Activated CD8-positive, alpha-beta memory T cell treated with anti-CD3 and anti-CD28 coated beads, Interleukin-2, amount 10 ng/mL, durations not matched to agents 7 days and 5 days (primary cell): ENCODE results near the gene DCAF6. TPM values are rescaled to one million over a fixed set of nuclear protein-coding genes. Genes with fewer than 3 reads are reported as not detected.

Experiments
- ATAC-seq: fragments of 150-1000 bp; cut with Tn5 transposase; one replicate; pipeline ENCODE4 v1.10.0; 2021; ENCODE audit warnings: moderate library complexity
- CTCF ChIA-PET: fragments of 350-600 bp; sonication (Branson Sonifier 250); formaldehyde crosslinking; loops from one replicate; lab custom pipeline; 2021; ENCODE audit warnings: antibody characterized with exemption; lab: Charles Lee
- DNase-seq: peaks from one replicate; pipeline ENCODE4 v3.0.0-alpha.2; 2020
- H3K27ac Mint-ChIP-seq: one replicate; pipeline ENCODE4 v1.8.0; 2021; ENCODE audit warnings: mild to moderate bottlenecking, mixed read lengths
- H3K27me3 Mint-ChIP-seq: one replicate; pipeline ENCODE4 v1.8.0; 2021; ENCODE audit warnings: mixed read lengths
- H3K36me3 Mint-ChIP-seq: one replicate; pipeline ENCODE4 v1.8.0; 2021; ENCODE audit warnings: mild to moderate bottlenecking, mixed read lengths
- H3K4me1 Mint-ChIP-seq: one replicate; pipeline ENCODE4 v1.8.0; 2021; ENCODE audit warnings: mixed read lengths
- H3K4me3 Mint-ChIP-seq: one replicate; pipeline ENCODE4 v1.8.0; 2021; ENCODE audit warnings: mild to moderate bottlenecking, moderate library complexity, mixed read lengths
- H3K9me3 Mint-ChIP-seq: one replicate; pipeline ENCODE4 v1.8.0; 2022; ENCODE audit warnings: low read depth, mixed read lengths
- total RNA-seq, 2 experiments: library from RNA; stranded (reverse); gene quantifications; one replicate each; pipeline ENCODE4 v1.2.3, GENCODE V29; 2021

DCAF6 gene
- total RNA-seq, 2 experiments from 2014 or later, result 27.5 to 31.1 TPM

DNA sequence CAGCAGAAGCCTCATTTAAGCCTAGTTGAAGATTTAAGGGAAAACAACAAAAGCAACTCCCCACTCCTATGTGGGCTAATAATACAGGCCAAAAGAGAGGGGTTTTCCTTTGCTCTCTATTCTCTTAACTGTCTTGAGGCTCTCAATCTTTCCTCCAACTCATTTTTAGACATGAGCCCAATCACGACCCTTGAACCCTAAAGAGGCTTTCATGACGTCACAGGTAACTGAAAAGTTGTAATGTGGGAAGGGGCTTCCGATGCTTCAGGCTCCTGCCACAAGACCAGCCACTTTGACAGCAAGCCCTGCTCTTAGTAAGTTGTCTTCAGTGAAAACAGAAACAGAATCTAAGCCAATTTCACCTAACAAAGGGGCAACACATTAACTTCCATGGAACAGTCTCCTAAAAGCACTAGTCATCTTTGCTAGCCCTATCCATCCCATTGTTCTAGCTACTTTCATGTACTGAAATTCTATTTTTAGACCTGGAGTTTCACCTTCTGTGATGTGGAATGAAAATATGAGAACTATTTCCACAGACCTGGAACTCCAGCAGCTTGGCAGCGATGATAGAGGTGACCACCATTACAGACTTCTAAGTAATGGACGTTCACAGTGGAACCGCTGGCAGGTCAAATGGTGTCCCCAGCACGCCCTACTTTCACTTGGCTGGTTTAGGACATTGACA lies 164.0 kb downstream of the DCAF6 start:
- ATAC-seq, result no peak

DNA sequence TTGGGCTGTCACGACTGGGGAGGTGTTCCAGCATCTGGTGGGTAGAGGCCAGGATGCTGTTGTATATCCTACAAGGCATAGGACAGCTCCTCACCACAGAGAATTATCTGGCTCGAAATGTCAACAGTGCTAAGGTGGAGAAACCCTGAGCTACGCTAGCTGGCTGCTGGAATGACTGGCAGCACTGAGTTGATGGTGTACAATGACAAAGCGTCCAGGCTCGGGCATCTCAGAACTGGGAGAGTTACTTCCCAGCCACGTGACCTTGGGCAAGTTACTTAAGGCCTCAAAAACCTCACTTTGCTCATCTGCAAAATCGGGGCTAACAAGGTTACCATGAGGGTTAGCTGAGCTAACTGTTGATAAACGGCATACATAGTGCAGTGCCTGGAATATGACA lies 164.9 kb downstream of the DCAF6 start:
- ATAC-seq, result no peak
- CTCF ChIA-PET, result interaction anchor here (1.0 to 2.7 kb wide), 3 partner anchors 9 to 19 kb away, joined by 3 to 11 read pairs (median 5); no protein-coding TSS in a partner anchor
- H3K27me3 Mint-ChIP-seq, result peaks cover 8% of the 10 kb centered on the region
- H3K27ac Mint-ChIP-seq, result no peak overlapping the region
- no peaks in the 10 kb centered on the region for H3K36me3 Mint-ChIP-seq
- no peaks in the 10 kb centered on the region for H3K4me1 Mint-ChIP-seq
- DNase-seq, result no peak
- H3K4me3 Mint-ChIP-seq, result no peak overlapping the region
- no peaks in the 10 kb centered on the region for H3K9me3 Mint-ChIP-seq

More for the DNA sequence above, 164.0 kb downstream of the DCAF6 start:
- Mint-ChIP-seq H3K4me1 (no peaks in the 10 kb centered on the region), H3K9me3 (no peaks in the 10 kb centered on the region), H3K36me3 (no peaks in the 10 kb centered on the region), H3K4me3 (no peak overlapping the region), H3K27ac (no peak overlapping the region), H3K27me3 (peaks cover 8% of the 10 kb centered on the region)
- CTCF ChIA-PET, result interaction anchor here (1.0 to 1.7 kb wide), 2 partner anchors 8 to 10 kb away, joined by 3 to 5 read pairs; no protein-coding TSS in a partner anchor
- peak; percentile 22 for DNase-seq

DNA sequence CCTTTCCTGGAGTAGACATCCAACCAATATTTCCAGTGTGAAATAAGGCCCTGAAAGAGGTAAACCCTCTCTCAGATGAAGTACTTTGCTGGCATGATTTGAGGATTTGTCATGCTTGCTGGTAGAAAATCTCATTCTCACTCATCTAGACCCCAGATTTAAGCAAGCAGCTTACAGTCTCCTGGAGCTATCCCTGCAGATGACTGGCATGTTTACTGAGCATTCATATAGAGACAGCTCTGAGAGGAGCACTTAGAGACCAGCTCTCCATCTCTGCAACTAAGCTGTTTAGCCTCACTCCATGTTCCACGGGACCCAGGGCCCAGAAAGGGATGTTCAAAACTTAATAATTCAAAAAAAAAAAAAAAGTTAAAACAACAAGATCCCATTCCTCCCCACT lies 166.0 kb downstream of the DCAF6 start:
- no peak for ATAC-seq
- no peak for DNase-seq
- CTCF ChIA-PET, result interaction anchor here (1.0 to 2.7 kb wide), 3 partner anchors 11 to 20 kb away, joined by 3 to 11 read pairs (median 5); no protein-coding TSS in a partner anchor
- Mint-ChIP-seq H3K9me3 (no peaks in the 10 kb centered on the region), H3K4me3 (no peak overlapping the region), H3K27ac (no peak overlapping the region), H3K27me3 (peaks cover 8% of the 10 kb centered on the region), H3K4me1 (no peaks in the 10 kb centered on the region), H3K36me3 (no peaks in the 10 kb centered on the region)

DNA sequence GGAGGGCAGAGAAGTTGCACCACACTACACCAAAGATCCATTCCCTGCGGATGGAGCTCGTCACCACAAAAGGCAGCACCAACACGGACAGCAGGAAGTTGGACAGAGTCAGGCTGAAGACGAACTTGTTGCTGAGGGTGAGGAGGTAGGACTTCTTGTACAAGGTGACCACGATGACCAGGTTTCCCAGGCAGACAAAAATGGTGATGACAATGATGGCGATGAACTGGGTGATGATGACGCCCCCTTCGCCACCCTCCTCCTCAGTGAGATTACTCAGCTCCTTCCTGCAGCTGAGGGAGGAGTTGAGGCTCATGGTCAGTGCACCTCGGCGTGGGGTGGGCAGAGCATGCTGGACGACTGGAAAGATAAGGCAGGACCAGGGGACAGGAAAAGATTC lies 168.1 kb downstream of the DCAF6 start:
- Mint-ChIP-seq H3K4me1 (no peaks in the 10 kb centered on the region), H3K27me3 (peaks cover 8% of the 10 kb centered on the region), H3K4me3 (no peak overlapping the region), H3K36me3 (no peaks in the 10 kb centered on the region), H3K9me3 (no peaks in the 10 kb centered on the region), H3K27ac (no peak overlapping the region)
- DNase-seq (peak; percentile 34), ATAC-seq (no peak)
- CTCF ChIA-PET, result interaction anchor here (0.8 kb wide), 1 partner anchor 22 kb away, joined by 3 read pairs; no protein-coding TSS in a partner anchor

DNA sequence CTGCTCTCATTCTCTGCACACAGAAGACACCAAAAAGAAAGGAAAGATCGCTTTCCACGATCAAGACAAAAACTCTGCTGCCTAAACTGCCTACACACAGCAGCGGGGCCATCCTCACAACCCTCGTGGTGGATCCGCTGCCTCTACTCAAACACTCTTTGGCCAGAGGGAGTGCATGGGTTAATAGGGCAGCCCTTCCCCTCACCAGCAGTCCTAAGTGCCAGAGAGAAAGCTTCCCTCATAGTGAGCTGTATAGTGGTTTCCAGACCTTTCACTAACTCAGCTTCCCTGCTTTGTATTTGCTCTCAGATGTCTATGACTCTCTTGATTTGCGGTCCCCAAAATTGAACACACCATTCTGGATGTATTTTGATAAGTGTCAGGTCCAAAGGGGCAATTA lies 169.4 kb downstream of the DCAF6 start:
- Mint-ChIP-seq H3K4me3 (no peak overlapping the region), H3K27me3 (peaks cover 8% of the 10 kb centered on the region), H3K27ac (no peak overlapping the region), H3K4me1 (no peaks in the 10 kb centered on the region), H3K9me3 (no peaks in the 10 kb centered on the region), H3K36me3 (no peaks in the 10 kb centered on the region)
- CTCF ChIA-PET, result no interaction called here
- DNase-seq (no peak), ATAC-seq (no peak)

DNA sequence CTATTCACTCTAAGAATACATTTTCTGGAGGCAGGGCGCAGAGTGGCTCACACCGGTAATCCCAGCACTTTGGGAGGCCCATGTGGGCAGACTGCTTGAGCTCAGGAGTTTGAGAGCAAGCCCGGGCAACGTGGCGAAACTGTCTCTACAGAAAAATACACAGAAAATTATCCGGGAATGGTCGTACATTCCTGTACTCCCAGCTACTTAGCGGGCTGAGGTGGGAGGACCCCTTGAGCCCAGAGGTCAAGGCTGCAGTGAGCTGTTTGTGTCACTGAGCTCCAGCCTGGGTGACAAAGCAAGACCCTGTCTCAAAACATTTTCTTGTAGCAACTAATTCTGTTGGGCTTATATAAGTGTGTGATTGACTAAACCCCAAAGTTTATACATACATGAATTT lies 169.8 kb downstream of the DCAF6 start:
- DNase-seq, result no peak
- H3K27me3 Mint-ChIP-seq, result peaks cover 8% of the 10 kb centered on the region
- ATAC-seq, result no peak
- H3K4me1 Mint-ChIP-seq, result no peaks in the 10 kb centered on the region
- no peak overlapping the region for H3K4me3 Mint-ChIP-seq
- H3K27ac Mint-ChIP-seq, result no peak overlapping the region
- CTCF ChIA-PET, result no interaction called here
- H3K36me3 Mint-ChIP-seq, result no peaks in the 10 kb centered on the region
- H3K9me3 Mint-ChIP-seq, result no peaks in the 10 kb centered on the region

DNA sequence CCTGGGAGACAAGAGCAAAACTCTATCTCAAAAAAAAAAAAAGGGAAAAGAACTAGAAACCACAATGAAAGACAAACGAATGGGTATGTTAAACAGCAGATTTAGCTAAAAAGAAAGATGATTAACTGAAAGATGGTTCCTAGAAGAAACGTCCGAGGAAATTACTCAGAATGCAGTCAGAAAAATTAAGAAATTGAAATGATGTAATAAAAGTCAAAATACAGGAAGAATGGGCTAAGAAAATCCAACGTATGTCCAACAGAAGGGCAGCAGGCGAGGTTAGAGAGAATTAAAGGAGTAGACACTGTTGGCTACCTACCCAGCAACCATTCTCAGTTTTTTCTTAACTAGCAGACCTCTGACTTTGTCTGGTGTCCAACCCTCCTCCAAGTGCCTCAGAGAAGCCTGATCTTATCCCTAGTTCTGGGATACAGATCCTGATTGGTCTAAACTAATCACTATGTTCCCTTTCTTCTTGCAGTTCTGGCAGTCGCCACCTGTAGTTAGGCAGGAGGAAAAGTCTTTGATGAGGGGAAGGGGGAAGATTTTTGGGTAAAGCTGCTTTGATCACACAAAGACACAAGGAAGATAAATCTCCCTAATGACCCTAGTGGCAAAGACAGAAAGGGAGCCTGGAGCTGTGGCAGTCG lies 174.5 kb downstream of the DCAF6 start:
- ATAC-seq, result no peak
- no peaks in the 10 kb centered on the region for H3K9me3 Mint-ChIP-seq
- no peaks in the 10 kb centered on the region for H3K27me3 Mint-ChIP-seq
- no peaks in the 10 kb centered on the region for H3K36me3 Mint-ChIP-seq
- H3K4me1 Mint-ChIP-seq, result no peaks in the 10 kb centered on the region
- CTCF ChIA-PET, result interaction anchor here (1.0 kb wide), 1 partner anchor 10 kb away, joined by 3 read pairs; no protein-coding TSS in a partner anchor
- H3K4me3 Mint-ChIP-seq, result no peak overlapping the region
- no peak for DNase-seq
- no peak overlapping the region for H3K27ac Mint-ChIP-seq

DNA sequence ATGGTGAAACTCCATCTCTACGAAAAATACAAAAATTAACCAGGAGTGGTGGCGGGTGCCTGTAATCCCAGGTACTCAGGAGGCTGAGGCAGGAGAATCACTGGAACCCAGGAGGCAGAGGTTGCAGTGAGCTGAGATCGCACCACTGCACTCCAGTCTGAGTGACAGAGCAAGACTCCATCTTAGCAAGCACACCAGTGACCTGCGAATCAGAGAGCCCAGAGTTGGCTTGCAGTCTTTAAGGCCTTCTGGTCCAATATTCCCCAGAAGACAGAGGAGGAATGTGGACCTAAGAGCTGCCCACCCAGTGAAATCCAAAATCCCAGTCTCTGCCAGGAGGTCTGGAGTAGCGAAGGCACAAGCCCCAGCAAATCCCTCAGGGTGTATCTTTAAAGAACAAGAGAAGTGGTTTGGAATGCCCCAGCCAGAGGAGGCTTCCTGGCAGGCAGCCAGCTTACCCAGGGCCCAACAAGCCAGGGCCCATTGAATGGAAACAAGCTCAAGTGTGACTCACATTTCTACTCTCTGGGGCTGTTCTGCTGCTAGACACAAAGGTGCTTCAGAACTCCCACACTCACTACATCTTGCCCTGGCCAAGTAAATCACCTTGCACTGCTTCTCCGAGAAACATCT lies 176.3 kb downstream of the DCAF6 start:
- Mint-ChIP-seq H3K9me3 (no peaks in the 10 kb centered on the region), H3K4me3 (no peak overlapping the region), H3K36me3 (no peaks in the 10 kb centered on the region), H3K27ac (no peak overlapping the region), H3K4me1 (no peaks in the 10 kb centered on the region), H3K27me3 (peaks cover 7% of the 10 kb centered on the region)
- no peak for ATAC-seq
- no peak for DNase-seq
- CTCF ChIA-PET, result no interaction called here

DNA sequence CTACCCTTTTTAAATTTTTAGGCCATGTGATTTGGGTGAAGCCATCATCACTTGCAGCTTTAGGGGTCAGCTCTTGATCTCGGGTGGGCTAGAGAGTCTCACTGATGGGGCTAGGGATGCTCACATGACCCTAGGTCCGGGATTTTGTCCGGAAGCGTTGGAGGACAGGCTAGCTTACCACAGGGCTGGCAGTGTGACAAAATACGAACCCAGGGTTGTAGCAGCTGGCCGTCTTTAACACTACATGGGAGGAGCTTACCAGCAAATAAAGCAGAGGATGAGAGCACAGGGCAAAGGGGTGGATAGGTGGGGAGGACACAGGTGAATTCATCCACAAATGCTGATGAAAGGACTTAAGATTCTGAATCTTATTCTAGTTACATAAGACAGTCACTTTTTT lies 178.4 kb downstream of the DCAF6 start:
- Mint-ChIP-seq H3K9me3 (peaks cover 2% of the 10 kb centered on the region), H3K36me3 (no peaks in the 10 kb centered on the region), H3K27me3 (peaks cover 15% of the 10 kb centered on the region), H3K4me1 (no peaks in the 10 kb centered on the region), H3K4me3 (no peak overlapping the region), H3K27ac (no peak overlapping the region)
- CTCF ChIA-PET, result interaction anchor here (1.2 kb wide), 1 partner anchor 30 kb away, joined by 3 read pairs; no protein-coding TSS in a partner anchor
- ATAC-seq (no peak), DNase-seq (no peak)

DNA sequence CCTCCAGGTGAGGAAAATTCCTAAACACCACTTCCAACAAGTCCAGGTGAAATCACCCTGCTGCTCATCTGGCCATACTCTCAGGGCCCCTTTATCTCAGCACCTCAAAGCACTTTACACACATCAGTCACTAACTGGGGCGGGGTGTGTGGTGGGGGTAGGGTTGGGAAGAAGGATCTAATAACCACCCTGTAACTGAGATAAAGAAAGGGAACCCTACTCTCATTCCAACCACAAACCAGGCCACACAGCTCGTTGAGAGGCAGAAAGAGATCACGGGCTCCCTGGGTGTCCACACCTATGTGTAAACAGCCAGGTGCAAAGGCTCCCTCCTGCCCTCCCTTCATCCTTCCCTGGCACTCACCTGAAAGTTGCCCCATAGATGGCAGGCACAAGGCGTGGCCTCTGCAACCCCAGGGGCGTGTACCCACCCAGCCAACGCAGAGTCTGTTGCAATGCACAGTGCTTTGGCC lies 179.9 kb downstream of the DCAF6 start:
- Mint-ChIP-seq H3K27me3 (peaks cover 26% of the 10 kb centered on the region), H3K4me1 (no peaks in the 10 kb centered on the region), H3K9me3 (peaks cover 2% of the 10 kb centered on the region), H3K4me3 (no peak overlapping the region), H3K27ac (no peak overlapping the region), H3K36me3 (no peaks in the 10 kb centered on the region)
- ATAC-seq (no peak), DNase-seq (no peak)
- CTCF ChIA-PET, result no interaction called here

DNA sequence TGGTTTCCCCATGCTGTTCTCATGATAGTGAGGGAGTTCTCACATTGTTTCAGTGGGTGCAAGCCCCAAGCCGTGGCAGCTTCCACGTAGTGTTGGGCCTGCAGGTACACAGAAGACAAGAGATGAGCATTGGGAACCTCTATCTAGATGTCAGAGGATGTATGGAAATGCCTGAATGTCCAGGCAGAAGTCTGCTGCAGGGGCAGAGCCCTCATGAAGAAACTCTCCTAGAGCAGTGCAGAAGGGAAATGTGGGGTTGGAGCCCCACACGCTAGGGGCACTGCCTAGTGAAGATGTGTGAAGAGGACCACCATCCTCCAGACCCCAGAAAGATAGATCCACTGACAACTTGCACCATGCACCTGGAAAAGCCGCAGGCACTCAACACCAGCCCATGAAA lies 183.3 kb downstream of the DCAF6 start:
- ATAC-seq, result no peak
- DNase-seq, result no peak
- H3K36me3 Mint-ChIP-seq, result no peaks in the 10 kb centered on the region
- H3K27ac Mint-ChIP-seq, result no peak overlapping the region
- peaks cover 2% of the 10 kb centered on the region for H3K9me3 Mint-ChIP-seq
- H3K4me3 Mint-ChIP-seq, result no peak overlapping the region
- no peaks in the 10 kb centered on the region for H3K4me1 Mint-ChIP-seq
- peaks cover 45% of the 10 kb centered on the region for H3K27me3 Mint-ChIP-seq
- CTCF ChIA-PET, result interaction anchor here (1.2 kb wide), 1 partner anchor 37 kb away, joined by 4 read pairs; no protein-coding TSS in a partner anchor

DNA sequence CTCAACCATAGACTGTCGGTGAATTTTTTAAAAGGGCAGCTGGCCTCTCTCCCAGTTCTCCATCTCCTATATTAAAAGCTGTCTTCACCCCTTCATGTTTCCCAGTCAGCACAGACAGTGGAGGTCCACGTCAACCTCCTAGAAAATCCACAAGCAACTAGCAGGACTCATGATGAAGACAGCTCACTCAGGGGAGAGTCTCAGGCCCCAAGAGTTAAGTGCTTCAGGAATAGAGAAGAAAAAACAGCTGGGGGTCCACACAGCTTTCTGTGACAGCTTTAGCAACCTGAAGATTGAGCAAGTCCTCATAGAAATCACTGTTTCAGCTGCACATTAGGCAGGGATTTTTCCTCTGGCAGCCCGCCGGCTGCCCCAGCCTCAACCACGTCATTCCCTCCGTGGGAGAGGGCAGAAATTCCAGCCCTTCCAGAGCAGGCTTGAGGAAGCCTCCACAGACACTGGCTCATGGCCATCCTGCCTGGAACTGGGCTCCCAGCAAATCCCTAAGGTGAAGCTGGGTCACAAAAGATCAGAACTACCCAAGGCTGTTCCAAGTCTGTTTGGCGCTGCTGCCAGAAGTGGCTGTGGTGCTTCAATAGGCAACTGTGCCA lies 185.0 kb downstream of the DCAF6 start:
- Mint-ChIP-seq H3K4me1 (no peaks in the 10 kb centered on the region), H3K36me3 (no peaks in the 10 kb centered on the region), H3K4me3 (no peak overlapping the region), H3K27ac (no peak overlapping the region), H3K27me3 (peaks cover 52% of the 10 kb centered on the region), H3K9me3 (peaks cover 2% of the 10 kb centered on the region)
- DNase-seq (no peak), ATAC-seq (no peak)
- CTCF ChIA-PET, result interaction anchor here (1.3 kb wide), 1 partner anchor 24 kb away, joined by 4 read pairs; no protein-coding TSS in a partner anchor

DNA sequence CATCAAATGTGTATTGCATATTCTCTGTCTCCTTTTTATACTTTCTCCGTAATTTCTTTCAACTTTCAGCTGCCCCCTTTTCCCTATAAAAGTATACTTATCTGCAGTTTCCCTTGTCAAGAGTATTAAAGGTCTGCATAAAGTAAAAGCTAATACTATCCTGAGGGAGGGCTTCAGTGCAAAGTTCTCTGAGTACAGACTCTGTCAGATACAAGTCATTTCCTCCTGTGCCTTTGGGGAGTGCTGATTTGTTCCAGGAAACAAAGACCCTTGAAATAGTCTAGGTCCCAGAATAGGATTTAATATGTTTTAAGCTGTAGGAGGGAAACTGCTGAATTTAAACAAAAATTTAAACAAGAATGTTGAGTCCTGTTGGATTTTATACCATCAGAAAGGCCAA lies 188.6 kb downstream of the DCAF6 start:
- Mint-ChIP-seq H3K27ac (no peak overlapping the region), H3K4me1 (no peaks in the 10 kb centered on the region), H3K4me3 (no peak overlapping the region), H3K36me3 (peaks cover 1% of the 10 kb centered on the region), H3K27me3 (peaks cover 38% of the 10 kb centered on the region), H3K9me3 (no peaks in the 10 kb centered on the region)
- DNase-seq, result no peak
- CTCF ChIA-PET, result interaction anchor here (0.5 kb wide), 1 partner anchor 259 kb away, joined by 3 read pairs; no protein-coding TSS in a partner anchor
- ATAC-seq, result no peak
